PFSK-1 (cell line): ENCODE measurements around the gene ACOXL.

Experiments
- FOXP2 ChIP-seq: optimal IDR thresholded peaks from 2 replicates; pipeline ENCODE3; 2011; ENCODE audit warnings: borderline replicate concordance, control low read depth, inconsistent platforms; ENCODE audit not compliant: insufficient read depth; ENCODE audit errors: extremely low read length, extremely low read depth
- POLR2AphosphoS5 ChIP-seq: IDR thresholded peaks from 2 replicates; pipeline ENCODE4 v1.6.1; 2012; ENCODE audit warnings: low read depth, mild to moderate bottlenecking, control low read depth, low read length, moderate library complexity
- SIN3A ChIP-seq: IDR thresholded peaks from 2 replicates; pipeline ENCODE4 v1.6.1; 2012; ENCODE audit warnings: mild to moderate bottlenecking, low read length, moderate library complexity, borderline replicate concordance; ENCODE audit not compliant: insufficient read depth
- TAF1 ChIP-seq: IDR thresholded peaks from 2 replicates; pipeline ENCODE4 v1.6.1; 2012; ENCODE audit warnings: low read length, control low read depth, borderline replicate concordance; ENCODE audit not compliant: insufficient read depth
- TF ChIP-seq, protein P1 (sequence below), 2 experiments: IDR thresholded peaks; 2 replicates each; pipeline versions ENCODE4 v1.6.1 to v1.8.0; 2011 to 2012; ENCODE audit warnings: low read depth in 2 of 2, low read length in 2 of 2, control low read depth in 1 of 2, inconsistent platforms in 1 of 2, mild to moderate bottlenecking in 1 of 2, moderate library complexity in 1 of 2; ENCODE audit not compliant: insufficient read depth in 1 of 2

- no peak for TF ChIP-seq TAF1
- TF ChIP-seq, protein P1, sequence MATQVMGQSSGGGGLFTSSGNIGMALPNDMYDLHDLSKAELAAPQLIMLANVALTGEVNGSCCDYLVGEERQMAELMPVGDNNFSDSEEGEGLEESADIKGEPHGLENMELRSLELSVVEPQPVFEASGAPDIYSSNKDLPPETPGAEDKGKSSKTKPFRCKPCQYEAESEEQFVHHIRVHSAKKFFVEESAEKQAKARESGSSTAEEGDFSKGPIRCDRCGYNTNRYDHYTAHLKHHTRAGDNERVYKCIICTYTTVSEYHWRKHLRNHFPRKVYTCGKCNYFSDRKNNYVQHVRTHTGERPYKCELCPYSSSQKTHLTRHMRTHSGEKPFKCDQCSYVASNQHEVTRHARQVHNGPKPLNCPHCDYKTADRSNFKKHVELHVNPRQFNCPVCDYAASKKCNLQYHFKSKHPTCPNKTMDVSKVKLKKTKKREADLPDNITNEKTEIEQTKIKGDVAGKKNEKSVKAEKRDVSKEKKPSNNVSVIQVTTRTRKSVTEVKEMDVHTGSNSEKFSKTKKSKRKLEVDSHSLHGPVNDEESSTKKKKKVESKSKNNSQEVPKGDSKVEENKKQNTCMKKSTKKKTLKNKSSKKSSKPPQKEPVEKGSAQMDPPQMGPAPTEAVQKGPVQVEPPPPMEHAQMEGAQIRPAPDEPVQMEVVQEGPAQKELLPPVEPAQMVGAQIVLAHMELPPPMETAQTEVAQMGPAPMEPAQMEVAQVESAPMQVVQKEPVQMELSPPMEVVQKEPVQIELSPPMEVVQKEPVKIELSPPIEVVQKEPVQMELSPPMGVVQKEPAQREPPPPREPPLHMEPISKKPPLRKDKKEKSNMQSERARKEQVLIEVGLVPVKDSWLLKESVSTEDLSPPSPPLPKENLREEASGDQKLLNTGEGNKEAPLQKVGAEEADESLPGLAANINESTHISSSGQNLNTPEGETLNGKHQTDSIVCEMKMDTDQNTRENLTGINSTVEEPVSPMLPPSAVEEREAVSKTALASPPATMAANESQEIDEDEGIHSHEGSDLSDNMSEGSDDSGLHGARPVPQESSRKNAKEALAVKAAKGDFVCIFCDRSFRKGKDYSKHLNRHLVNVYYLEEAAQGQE (IDR thresholded peaks at IDR 0.05; ENCODE audit: insufficient read depth in 1 of 2, low read depth in 2 of 2, low read length in 2 of 2): no peak
- TF ChIP-seq POLR2AphosphoS5: no peak
- no peak for TF ChIP-seq FOXP2
- TF ChIP-seq SIN3A: no peak
These were observed 56.6 kb downstream of the ACOXL start for GRCh38 chr2:110788976-110789375.
